CD4-positive, alpha-beta T cell treated with Interferon alpha-2 for 1 hour (primary cell): ENCODE data around the gene PLEKHM1.
A peak's percentile ranks its signal among the peaks of the same experiment; 100 is the strongest.
"Not testable (repeated sequence)": the region's sequence is repeated elsewhere in the genome, so short reads cannot be mapped to it uniquely, and the experiment has no call there.

Experiments
- DNase-seq, 2 donors: peaks; one replicate each; pipeline ENCODE4 v3.0.0-alpha.2; 2020 to 2022

Gene PLEKHM1

DNA sequence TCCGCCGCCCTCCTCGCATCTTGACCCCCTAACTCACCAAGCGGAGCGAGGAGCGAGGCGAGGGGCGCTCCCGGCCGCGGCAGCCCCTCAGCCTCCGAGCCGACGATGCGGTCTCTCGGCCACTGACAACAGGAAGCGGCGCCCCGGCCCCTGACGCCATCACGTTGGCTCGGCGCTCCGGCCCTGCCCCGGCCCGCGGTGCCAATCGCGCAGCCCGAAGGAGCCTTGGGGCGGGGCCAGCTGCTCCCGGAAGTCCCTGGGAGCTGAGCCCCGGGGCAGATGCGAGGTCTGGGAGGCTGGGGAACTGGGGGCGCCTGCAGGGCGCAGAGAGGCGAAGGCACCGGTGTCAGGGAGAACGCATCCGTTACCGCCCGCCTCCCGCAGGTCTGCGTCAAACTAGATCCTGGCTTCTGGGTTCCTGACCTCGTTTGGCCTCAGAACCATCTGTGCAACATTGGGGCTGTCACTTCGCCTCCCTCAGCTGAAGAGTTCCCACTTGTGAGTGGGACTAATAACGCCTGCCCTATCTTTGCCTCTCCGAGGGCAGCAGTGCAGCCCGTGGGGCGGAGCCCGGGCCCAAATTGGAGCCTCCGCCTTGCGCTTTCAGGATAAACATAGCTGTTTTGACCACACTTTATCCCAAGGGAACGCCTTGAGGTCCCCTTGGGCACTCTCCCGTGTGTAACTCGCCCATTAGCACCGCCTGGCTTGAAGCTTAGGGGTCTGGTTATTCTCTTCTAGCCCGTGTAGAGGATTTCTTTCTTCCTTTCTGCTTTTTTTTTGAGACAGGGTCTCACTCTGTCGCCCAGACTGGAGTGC lies at the start of gene PLEKHM1:
Gene PLEKHM1 (minus strand): TSS at position 107 of the 819 bp plus-strand sequence. CDS start 8,237 bp downstream, outside the sequence.
- DNase-seq: peak; percentile 80 to 85

DNA sequence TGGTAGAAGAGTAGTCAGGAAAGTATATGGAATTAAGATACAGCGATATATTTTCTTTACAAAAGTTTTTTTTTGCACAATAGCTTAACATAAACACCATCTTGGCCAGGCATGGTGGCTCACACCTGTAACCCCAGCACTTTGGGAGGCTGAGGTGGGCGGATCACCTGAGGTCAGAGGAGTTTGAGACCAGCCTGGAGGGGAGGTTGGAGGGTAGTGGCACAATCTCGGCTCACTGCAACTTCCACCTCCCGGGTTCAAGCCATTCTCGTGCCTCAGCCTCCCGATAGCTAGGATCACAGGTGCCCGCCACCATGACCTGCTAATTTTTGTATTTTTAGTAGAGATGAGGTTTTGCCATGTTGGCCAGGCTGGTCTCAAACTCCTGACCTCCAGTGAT lies 47.6 kb upstream of the PLEKHM1 start:
- not testable (repeated sequence) for DNase-seq

DNA sequence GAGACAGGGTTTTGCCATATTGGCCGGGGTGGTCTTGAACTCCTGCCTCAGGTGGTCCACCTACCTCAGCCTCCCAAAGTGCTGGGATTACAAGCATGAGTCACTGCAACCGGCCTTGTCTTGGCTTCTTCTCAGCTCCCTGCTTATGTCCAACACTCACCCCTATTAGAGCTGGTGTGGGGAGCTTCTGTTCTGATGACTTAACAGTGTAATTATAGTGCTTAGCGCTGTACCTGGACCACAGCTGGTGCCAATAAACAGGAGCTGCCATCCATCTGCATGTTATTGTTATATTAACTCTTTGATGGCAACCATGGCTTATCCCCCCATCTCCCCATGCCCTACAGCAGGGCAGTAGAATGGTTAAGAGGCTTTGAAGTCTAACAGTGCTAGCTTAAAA lies 15.6 kb upstream of the PLEKHM1 start:
- not testable (repeated sequence) for DNase-seq

DNA sequence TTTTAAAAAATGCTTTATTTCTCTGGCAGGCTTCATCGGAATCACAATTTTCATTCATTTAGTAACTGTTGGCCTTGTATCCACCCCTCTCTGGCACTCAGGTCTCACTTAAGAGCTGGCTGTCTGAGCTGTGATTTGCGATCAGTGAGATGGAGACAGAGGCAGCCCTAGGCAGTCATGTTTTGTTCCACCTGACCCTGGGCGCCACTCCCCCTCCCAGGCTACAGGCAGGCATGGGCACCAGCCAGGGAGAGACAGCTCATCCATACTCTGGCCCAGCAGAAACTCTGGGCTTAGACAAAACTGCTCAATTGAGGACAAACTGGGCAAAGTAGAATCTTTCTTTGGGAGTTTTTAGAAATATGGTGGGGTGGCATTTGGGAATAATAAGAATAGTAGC lies 14.7 kb upstream of the PLEKHM1 start:
- not testable (repeated sequence) for DNase-seq

DNA sequence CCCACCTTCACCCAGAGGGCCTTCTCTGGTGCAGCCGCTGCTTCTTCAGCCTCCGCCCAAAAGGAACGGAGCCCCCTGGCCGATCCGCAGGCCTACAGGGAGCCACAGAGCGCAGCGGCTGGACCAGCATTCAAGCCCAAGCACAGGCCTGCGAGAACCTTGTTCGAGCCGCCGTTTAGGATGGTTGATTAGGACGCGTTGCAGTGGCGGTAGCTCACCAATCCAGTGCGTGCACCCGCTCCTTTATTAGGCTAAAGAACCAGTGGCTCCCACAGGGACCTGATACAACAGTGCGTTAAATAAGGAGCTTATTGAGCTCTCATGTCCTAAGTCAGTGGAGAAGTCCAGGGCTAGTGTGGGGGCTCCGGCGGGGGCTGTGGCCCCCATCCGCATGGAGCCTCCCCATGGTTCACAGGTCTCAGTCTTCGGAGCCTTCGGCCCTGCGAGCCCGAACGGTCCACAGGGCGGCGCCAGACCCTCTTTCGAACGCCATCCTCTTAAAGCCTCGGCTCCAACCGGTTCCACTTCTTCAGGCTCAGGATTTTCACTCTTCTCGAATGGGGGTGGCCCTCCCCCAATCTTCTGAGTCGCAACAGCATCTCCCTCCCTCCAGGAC lies 10.7 kb upstream of the PLEKHM1 start:
- DNase-seq: not testable (repeated sequence)

DNA sequence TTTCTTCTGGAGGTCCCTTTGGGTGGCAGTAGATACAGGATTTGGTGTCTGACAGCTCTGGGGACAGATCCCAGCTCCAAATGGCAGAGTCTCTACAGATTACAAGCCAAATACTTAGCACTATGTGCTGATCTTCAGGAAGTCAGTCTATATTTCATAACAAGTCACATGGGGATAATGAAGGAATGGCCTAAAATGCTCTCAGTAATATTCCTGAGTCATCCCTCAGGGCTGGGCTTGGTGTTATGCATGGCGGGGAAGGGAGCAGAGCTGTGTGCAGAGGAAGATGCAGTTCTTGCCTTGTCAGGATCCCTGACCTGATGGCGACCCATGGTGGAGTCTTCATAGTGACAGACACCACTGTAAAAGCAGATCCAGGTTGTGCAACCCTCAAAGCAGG lies 10.0 kb upstream of the PLEKHM1 start:
- DNase-seq: not testable (repeated sequence)

DNA sequence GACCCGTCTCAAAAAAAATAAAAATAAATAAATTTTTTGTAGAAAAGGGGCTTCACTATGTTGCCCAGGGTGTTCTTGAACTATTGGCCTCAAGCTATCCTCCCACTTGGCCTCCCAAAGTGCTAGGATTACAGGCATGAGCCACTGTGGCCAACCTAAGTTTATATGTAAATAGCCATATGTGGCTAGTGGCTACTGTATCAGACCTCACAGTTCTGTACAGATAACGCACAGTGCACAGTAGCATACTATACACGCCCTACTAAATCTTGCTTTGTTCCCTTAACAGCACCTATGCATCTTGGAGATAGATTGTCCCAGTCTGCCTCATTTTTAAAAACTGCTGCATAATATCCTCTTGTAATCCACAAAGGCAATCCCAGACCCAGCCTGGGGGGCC lies 8.7 kb upstream of the PLEKHM1 start:
- not testable (repeated sequence) for DNase-seq

DNA sequence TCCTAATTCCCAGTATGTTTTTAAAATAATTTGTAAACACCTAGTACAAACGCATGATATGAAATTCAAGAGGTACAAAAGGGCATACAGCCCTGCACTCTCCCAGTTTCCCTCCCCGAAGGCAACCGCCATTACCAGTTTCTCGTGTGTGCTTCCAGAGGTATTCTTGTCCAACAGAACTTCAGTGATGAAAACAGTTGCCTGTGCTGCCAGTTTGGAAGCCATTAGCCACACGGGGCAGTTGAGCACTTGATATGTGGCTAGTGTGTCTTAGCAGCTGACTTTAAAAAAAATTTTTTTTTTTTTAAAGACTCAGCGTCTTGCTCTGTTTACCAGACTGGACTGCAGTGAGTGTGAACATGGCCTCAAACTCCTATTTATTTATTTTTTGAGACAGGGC lies 7.9 kb upstream of the PLEKHM1 start:
- not testable (repeated sequence) for DNase-seq

DNA sequence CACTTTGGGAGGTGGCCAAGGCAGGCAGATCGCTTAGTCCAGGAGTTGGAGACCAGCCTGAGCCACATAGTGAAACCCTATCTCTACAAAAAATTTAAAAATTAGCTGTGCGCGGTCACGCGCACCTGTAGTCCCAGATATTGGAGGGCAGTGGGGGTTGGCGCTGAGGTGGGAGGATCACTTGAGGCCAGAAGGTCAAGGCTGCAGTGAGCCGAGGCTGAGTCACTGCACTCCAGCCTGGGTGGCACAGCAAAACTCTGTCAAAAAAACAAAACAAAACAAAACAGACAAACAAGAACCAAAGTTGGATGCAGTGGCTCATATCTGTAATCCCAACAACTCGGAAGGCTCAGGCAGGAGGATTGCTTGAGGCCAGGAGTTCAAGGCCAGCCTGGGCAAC lies 6.9 kb upstream of the PLEKHM1 start:
- DNase-seq: not testable (repeated sequence)

DNA sequence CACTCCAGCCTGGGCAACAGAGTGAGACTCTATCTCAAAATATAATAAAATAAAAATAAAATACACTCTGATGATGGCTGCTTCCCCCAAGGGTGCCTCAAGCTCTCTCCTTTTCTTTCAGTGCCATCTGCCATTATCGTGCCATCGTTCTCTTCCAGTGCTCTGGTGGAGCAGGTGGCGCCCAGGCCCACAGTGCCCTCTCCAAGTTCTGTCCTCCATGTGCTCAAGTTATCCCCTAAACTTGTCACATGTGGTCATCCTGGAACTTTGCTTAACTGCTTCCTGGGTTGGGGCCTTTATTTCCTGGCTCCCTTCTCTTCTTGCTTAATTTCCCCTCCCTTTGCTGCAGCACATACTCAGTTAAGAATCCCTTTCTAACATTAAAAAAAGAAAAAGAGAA lies 6.0 kb upstream of the PLEKHM1 start:
- not testable (repeated sequence) for DNase-seq

DNA sequence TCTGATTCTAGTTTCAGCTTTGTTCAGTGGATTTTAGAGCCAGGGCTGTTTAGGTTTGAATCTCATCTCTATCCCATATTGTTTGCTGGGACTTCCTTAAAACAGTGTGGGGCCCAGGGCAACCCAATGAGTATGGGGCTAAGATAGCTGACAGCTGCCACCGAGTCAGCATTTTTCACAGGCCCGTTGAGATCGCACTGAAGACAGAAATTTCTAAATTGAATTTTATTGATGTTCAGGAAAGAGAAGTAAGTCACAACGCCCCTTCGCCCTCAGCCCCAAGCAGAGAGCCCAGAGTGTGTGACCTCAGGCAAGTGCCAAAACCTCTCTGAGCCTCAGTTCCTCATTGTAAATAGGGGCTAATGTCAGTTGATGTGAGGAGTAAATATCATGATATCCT lies 4.0 kb upstream of the PLEKHM1 start:
- DNase-seq: peak in 1 of 2 donors; percentile 17

DNA sequence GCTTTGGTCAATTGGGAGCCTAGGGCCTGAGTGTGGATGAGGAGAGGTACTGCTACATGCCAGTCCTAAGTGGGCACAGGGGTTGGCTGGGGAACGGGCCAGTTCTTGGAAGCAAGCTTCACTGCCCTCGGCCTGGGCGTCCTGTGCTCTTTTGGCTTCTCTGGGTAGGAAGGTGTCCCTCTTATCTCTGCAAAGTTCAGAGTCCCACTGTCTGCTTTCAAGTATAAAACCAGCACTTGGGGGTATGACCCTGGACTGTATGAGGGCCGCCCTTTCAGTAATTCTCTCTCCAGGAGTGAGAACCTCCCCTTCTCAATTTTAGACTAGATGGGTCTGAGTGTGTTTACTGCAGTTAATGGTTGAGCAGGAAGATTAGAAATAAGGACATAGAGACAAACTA lies 1.6 kb upstream of the PLEKHM1 start:
- DNase-seq: not testable (repeated sequence)

DNA sequence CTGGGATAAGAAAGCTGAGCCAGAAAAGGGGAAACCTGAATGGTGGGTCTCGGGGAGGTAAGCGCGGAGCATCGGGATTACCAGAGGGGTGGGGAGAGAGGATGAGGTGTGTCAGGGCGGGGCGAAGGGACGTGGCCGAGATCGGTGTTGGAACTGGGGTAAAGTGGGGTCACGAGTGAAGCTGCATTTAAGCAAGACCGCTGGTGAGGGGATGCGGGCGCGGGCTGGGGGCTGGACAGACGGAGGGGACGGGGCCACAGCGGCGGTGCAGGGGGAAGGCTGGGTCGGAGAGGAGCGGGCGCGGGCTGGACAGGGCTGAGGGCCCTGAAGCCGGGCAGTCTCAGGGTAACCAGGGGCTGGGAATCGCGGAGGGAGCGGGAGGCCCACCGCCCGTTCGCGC lies 323 bp downstream of the PLEKHM1 start:
- peak in 1 of 2 donors; percentile 24 for DNase-seq

DNA sequence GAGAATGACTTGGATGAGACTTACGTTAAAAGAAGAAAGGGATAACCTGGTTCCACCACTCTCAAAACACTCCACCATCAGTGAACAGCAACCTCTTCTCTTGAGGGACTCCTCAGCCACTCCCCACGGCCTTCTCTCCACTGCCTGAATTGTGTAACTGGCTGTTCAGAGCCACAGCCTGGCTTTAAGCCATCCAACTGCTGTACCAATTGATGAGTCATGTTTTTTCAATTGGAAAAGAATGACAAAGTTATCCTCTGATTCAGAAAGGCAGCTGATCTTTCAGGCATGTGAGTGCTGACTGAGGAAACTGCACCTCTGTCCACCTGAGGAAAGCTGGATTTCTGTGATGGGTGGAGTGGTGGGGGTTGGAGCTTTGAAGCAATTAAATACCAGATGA lies 2.8 kb downstream of the PLEKHM1 start:
- DNase-seq: peak in 1 of 2 donors; percentile 22

DNA sequence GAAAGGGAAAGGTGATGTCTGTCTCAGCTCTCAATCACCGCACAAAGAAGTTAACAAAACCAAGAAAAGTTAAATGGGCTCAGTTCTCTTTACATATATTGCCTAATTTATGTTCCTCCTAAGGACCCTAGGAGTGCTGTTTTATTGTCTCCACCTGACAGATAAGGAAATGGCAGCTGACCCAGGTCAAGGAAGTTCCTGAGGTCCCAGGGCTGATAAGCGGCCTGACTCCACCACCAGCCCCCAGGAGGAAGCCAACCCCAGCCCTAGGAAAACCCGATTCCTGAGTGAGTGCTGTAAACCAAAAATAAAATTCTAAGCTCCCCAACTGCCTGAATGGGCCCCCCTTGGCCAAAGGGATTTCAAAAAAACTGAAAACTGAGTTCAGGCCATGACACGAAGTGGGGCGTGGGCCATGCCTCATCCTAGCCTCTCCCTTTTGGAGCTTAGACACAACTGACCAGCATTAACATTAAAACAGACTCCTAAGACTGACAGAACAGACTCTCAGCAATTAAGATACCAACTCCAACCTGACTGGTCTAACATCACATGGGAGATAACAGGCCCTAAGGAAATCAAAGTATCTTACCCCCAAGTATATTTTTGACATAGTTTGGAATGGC lies 6.8 kb downstream of the PLEKHM1 start:
- not testable (repeated sequence) for DNase-seq

DNA sequence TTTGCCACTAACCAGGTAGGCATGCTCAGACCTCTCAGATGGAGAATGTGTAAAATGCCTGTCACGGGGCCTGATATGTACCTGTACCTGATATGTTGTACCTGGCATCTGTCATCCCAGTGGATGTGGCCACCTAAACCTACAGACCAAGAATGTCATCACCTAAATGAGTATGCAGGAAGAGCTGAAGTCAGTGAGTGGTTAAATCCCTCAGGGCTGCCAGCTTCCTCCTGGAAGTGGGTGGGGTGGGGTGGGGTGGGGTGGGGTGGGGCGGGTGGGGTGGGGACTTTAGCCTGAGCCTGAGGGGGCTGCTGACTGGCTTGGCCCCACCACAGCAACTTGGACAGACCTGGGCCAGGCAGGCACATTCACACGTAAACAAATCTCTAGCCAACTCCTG lies 7.3 kb downstream of the PLEKHM1 start:
- not testable (repeated sequence) for DNase-seq

DNA sequence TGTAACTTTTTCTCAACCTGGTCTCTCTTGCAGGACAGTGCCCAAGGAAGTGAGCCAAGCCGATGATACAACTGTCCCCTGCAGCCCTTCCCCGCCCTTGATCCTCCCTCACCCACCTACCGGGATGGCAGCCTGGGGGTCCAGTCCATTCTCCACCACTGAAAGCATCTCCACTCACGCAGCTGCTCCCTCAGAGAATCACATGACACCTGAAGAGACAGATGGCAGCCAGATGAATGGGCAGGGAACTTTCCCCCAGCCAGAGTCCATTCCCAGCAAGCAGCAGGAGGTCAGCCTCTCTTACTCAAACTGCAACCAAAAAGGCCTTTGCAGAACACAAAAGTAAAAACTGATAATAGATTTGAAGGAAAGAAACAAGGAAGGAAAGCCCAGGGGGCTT lies 8.2 kb downstream of the PLEKHM1 start:
- not testable (repeated sequence) for DNase-seq

DNA sequence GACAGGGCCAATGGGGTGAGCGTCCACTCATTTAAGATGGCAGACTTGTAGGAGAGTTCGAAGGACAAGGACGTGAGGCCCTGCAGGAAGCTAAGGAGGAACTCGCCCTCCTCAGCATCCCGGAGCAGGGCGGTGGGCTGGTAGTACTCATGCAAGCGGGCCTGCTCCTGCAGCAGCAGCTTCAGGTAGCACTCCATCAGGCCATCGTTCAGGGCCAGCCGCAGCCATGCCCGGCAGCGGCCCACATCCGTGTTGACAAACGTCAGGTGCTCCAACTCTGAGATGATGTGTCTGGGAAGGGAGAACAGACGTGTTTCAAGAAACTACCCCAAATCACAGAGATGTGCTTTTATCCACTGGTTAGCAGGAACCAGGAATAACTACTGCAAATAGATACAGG lies 15.1 kb downstream of the PLEKHM1 start:
- DNase-seq: not testable (repeated sequence)

DNA sequence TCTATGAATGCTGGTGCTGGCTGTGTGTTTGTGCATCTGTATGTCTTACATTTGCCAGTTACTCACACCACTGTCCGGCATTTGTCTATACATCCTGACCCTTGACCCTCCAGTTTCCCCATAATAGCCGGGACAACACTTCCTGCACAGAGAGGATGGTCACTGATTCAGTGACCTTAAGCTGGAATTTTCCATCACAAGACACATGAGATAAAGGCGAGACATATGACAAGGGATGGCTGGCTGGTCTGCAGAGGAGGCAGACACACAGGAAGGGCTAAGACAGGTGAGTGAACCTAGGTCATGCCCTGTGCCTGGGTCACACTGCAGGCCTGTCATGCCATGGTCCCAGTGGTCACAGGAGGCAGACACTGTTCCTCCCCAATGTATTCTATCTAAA lies 18.3 kb downstream of the PLEKHM1 start:
- DNase-seq: not testable (repeated sequence)

DNA sequence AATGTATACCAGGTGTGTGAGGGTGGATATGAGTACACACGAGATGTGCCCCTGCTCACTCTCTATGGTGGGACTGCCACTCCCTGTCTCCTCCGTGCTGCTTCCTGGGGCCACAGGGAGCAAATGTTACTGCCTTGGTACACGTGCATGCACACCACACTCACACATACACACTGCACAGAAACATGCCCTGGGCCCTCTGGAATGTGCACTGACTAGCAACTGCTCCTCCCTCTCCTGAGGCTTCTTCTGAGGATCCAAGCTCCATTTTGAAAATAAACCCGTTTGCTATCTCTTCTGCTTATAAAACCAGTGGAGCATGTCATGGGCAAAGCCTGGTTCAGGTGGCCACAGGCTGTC lies 21.3 kb downstream of the PLEKHM1 start:
- DNase-seq: not testable (repeated sequence)

DNA sequence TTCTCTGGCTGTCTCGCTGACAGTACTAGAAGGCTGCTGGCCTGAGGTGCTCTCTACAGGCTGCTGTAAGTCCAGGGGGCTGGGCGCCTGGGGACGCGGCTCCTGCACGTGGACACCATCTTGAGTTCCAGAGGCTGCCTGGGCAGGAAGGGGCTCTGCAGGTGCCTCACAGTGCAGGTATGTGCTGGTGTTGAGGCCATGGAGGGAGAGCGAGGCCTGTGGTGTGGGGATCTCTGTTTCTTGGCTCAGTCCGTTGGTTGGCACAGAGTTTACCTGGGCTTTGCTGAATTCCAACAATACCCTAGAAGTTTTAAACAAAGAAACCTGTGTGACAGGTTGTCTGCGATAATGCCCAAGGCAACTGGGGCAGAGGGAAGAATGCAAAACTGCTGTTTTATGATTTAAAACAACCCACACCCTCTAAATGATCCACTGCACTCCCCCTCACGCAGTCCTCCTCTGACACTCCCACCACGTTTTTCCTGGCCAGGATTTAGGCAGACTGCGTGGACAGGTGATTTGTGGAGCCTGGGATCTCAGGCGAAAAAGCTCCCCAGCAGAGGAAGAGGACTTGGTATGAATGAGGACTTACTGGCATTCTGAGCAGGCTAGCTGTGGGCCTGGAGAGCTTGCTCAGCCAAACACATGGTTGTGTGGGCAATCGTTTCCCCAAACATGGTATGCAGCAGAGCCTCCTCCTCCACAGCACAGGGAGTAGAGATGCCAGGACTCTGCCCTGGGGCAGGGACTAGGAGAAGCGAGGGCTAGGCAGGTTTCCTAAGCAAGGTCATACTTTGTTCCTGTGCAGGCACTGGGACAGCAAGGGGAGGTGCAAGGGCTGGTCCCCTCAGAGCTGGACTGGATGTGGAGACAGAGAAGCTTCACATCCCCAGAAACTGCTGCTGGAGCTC lies 22.0 kb downstream of the PLEKHM1 start:
- DNase-seq: not testable (repeated sequence)

DNA sequence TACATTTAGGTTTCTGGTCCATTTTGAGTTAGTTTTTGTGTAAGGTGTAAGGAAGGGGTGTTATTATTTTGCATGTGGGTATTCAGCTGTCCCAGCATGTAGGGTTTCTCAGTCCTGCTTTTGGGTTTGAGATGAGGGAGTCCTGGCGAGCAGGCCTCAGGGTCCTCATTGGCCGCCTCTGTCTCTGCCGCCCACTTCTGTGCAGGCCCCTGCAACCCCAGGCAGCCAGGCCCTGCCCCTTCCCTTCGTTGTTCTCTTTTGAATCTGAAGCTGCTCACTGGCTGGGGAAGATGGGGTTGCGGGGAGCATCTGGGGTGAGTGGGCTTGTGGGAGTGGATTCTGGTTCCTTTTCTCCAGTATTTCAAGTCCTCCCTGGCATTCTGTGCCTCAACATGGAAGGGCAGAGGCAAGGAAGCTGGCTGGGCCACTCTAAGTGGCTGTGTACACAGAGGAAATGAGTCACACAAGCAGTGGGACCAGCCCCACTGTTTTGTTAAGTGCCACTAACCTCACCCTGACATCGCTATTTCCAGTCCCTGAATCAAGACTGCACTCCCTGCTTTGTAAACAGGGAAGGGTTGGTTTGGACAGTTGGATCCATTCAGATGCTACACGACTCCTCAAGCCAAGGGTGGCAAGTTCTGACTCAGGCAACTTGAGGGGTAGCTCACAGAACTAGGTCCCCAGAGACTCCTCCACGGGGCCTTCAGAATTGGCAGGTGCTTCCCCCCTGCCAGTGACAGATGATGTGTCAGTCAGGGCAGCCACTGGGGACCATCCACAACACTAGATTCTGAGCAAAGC lies 28.8 kb downstream of the PLEKHM1 start:
- peak; percentile 22 to 44 for DNase-seq
